IPS DF 6.9 (cell line): ENCODE results near the gene SPDYC.
"Not testable (repeated sequence)": the region's sequence is repeated elsewhere in the genome, so short reads cannot be mapped to it uniquely, and the experiment has no call there.

Experiments used
- DNase-seq: peaks from one replicate; pipeline ENCODE4 v3.0.0-alpha.2; 2013; ENCODE audit warnings: low read depth, low spot score
- H3K27ac ChIP-seq: one replicate; pipeline ENCODE4 v1.5.1; 2013; ENCODE audit warnings: low read length, control low read depth
- H3K27me3 ChIP-seq: 2 replicates; pipeline ENCODE4 v1.6.1; 2013; ENCODE audit warnings: mild to moderate bottlenecking, low read length; ENCODE audit not compliant: control insufficient read depth, insufficient read depth
- H3K36me3 ChIP-seq: 2 replicates; pipeline ENCODE4 v1.6.1; 2013; ENCODE audit warnings: low read length; ENCODE audit not compliant: control insufficient read depth, insufficient read depth
- H3K4me1 ChIP-seq: 2 replicates; pipeline ENCODE4 v1.6.1; 2013; ENCODE audit warnings: low read length; ENCODE audit not compliant: control insufficient read depth, insufficient read depth
- H3K4me3 ChIP-seq: 2 replicates; pipeline ENCODE4 v1.5.1; 2013; ENCODE audit warnings: mild to moderate bottlenecking, low read length
- H3K9me3 ChIP-seq: 2 replicates; pipeline ENCODE4 v1.6.1; 2013; ENCODE audit warnings: low read length, inconsistent platforms; ENCODE audit not compliant: control insufficient read depth, insufficient read depth
- WGBS: extraction: QIAGEN DNeasy Blood & Tissue Kit; methylation state at CpG from one replicate; pipeline ENCODE4 v1.1.7; 2013; ENCODE audit warnings: mixed read lengths, missing lambda C conversion rate; ENCODE audit not compliant: insufficient read length, insufficient coverage; 5-methylcytosine and 5-hydroxymethylcytosine counted together

The SPDYC gene

GRCh38 chr11:65172600-65172999 is 2.6 kb downstream of the SPDYC start:
- H3K36me3 ChIP-seq: no peaks in the 10 kb centered on the region
- no peak overlapping the region for H3K27ac ChIP-seq
- H3K4me3 ChIP-seq: no peak overlapping the region
- no peaks in the 10 kb centered on the region for H3K4me1 ChIP-seq
- H3K27me3 ChIP-seq: no peaks in the 10 kb centered on the region
- no CpG with 5 or more reads among the region's 10 CpGs for WGBS
- DNase-seq: no peak
- H3K9me3 ChIP-seq: no peaks in the 10 kb centered on the region

GRCh38 chr11:65174571-65175010 is 4.6 kb downstream of the SPDYC start:
- not testable (repeated sequence) for H3K4me3 ChIP-seq, H3K36me3 ChIP-seq, H3K9me3 ChIP-seq, H3K27me3 ChIP-seq, DNase-seq, H3K4me1 ChIP-seq, H3K27ac ChIP-seq
- WGBS: no CpG with 5 or more reads among the region's 2 CpGs

GRCh38 chr11:65180877-65181568 is 11.0 kb downstream of the SPDYC start:
- no peaks in the 10 kb centered on the region for H3K9me3 ChIP-seq
- H3K27me3 ChIP-seq: no peaks in the 10 kb centered on the region
- DNase-seq: peak; percentile 37
- peak overlapping the region; percentile 95; the same call in 1 of the 2 replicates for H3K4me3 ChIP-seq
- H3K36me3 ChIP-seq: no peaks in the 10 kb centered on the region
- no CpG with 5 or more reads among the region's 60 CpGs for WGBS
- H3K4me1 ChIP-seq: peaks cover 13% of the 10 kb centered on the region
- no peak overlapping the region for H3K27ac ChIP-seq

GRCh38 chr11:65181569-65182257 is 11.7 kb downstream of the SPDYC start, which contains the start of gene CAPN1:
TSS of gene CAPN1 (plus strand) at chr11:65181928. CDS start at chr11:65182702, 774 bp downstream.
- Histone ChIP-seq H3K4me3 (peak within 1 kb of the TSS; percentile 95), H3K36me3 (peaks cover 4% of the 10 kb centered on the region), H3K9me3 (no peaks in the 10 kb centered on the region), H3K27ac (no peak within 1 kb of the TSS), H3K27me3 (no peaks in the 10 kb centered on the region), H3K4me1 (peaks cover 13% of the 10 kb centered on the region)
- no CpG with 5 or more reads among the region's 43 CpGs for WGBS
- peak; percentile 60 for DNase-seq

DNA sequence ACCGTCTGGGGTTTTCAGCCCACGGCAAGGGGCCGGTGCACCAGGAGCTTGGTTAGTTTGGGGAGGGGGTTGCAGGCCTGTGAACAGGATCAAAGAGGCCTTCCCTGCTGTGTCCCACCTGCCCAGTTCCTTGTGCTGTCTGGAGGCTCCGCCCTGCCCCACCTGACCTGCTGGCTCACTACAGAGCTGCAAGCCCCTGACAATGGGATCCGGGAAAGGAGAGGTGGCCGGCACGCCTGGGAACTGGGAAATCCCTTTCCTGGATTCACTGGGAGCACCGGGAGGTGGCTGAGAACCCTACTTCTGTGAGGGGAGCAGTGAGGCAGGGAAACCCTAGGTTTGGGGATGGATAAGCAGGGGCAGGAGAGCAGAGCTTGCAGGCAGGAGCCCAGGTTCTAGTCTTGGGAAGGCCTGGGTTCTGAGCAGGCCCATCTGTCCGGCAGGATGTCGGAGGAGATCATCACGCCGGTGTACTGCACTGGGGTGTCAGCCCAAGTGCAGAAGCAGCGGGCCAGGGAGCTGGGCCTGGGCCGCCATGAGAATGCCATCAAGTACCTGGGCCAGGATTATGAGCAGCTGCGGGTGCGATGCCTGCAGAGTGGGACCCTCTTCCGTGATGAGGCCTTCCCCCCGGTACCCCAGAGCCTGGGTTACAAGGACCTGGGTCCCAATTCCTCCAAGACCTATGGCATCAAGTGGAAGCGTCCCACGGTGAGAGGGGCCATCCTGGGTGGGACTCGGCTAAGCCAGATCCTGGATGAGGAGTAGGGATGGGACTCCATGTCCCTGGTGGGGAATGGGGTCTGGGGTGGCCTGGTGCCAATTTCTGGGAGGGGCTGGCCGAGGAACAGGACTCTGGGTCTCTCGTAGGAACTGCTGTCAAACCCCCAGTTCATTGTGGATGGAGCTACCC is 12.5 kb downstream of the SPDYC start:
- peaks cover 14% of the 10 kb centered on the region for H3K4me1 ChIP-seq
- peak overlapping the region; percentile 95 for H3K4me3 ChIP-seq
- H3K27me3 ChIP-seq: no peaks in the 10 kb centered on the region
- DNase-seq: no peak
- no CpG with 5 or more reads among the region's 23 CpGs for WGBS
- peaks cover 11% of the 10 kb centered on the region for H3K36me3 ChIP-seq
- H3K9me3 ChIP-seq: no peaks in the 10 kb centered on the region
- H3K27ac ChIP-seq: no peak overlapping the region

GRCh38 chr11:65183201-65183891 is 13.3 kb downstream of the SPDYC start:
- Histone ChIP-seq H3K27me3 (no peaks in the 10 kb centered on the region), H3K4me1 (peaks cover 14% of the 10 kb centered on the region), H3K4me3 (peak overlapping the region; percentile 95; the same call in 1 of the 2 replicates), H3K27ac (no peak overlapping the region), H3K9me3 (no peaks in the 10 kb centered on the region), H3K36me3 (peaks cover 16% of the 10 kb centered on the region)
- no peak for DNase-seq
- no CpG with 5 or more reads among the region's 19 CpGs for WGBS

DNA sequence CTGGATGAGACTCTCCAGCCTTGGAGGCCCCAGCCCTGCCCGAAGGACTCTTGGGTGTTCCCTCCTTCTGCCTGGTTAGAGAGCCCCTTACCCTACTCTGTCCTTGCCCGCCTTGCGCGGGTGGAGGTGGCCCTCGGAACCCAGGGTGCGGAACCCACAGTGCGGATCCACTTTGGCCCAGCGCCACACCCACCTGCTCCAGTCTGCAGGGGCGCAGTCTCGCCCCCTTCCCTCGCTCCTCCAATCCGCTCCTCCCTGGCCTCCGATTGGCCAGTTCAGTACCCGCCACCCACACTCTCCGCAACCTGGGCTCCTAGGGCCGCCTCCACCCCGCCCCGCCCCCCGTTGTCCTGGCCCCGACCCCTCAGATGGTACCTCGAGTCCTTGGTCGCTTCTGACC is 14.1 kb downstream of the SPDYC start:
- Histone ChIP-seq H3K27ac (no peak overlapping the region), H3K36me3 (peaks cover 22% of the 10 kb centered on the region), H3K4me3 (no peak overlapping the region), H3K4me1 (peaks cover 14% of the 10 kb centered on the region), H3K27me3 (no peaks in the 10 kb centered on the region), H3K9me3 (no peaks in the 10 kb centered on the region)
- no peak for DNase-seq
- no CpG with 5 or more reads among the region's 22 CpGs for WGBS

DNA sequence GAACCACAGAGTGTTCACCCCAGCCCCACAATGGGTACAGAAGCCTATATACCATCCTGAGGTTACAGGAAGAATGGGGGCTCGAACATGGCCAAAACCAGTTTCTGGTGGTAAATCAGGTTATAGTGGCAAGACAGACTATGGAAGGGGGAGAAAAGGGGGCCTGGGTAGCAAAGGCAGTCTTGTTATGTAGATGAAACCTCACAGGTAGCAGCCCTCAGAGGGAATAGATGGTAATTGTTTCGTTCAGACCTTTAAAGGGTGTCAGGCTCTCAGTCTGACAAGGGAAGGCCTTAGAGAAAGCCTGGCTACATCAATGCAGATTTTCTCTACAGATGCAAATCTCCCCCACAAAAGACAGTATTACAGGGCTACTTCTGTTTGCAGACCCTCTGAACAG is 15.1 kb downstream of the SPDYC start:
- no CpG with 5 or more reads among the region's 2 CpGs for WGBS
- H3K4me3 ChIP-seq: no peak overlapping the region
- H3K9me3 ChIP-seq: no peaks in the 10 kb centered on the region
- H3K27ac ChIP-seq: no peak overlapping the region
- H3K4me1 ChIP-seq: peaks cover 14% of the 10 kb centered on the region
- peaks cover 31% of the 10 kb centered on the region for H3K36me3 ChIP-seq
- no peak for DNase-seq
- no peaks in the 10 kb centered on the region for H3K27me3 ChIP-seq

DNA sequence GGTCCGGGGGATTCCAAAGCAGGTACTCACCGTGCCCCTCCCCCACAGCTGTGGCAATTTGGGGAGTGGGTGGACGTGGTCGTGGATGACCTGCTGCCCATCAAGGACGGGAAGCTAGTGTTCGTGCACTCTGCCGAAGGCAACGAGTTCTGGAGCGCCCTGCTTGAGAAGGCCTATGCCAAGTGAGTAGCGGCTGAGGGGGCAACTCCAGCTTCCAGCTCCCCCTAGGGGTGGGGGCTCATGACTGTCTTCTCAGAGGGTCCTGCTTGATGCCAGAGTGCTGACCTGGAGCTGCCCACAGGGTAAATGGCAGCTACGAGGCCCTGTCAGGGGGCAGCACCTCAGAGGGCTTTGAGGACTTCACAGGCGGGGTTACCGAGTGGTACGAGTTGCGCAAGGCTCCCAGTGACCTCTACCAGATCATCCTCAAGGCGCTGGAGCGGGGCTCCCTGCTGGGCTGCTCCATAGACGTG is 15.9 kb downstream of the SPDYC start:
- H3K4me1 ChIP-seq: peaks cover 14% of the 10 kb centered on the region
- no peaks in the 10 kb centered on the region for H3K9me3 ChIP-seq
- H3K27me3 ChIP-seq: no peaks in the 10 kb centered on the region
- WGBS: no CpG with 5 or more reads among the region's 18 CpGs
- H3K4me3 ChIP-seq: no peak overlapping the region
- no peak overlapping the region for H3K27ac ChIP-seq
- no peak for DNase-seq
- peaks cover 33% of the 10 kb centered on the region for H3K36me3 ChIP-seq
